Trophoblast cell (in vitro differentiated cells and primary cell): ENCODE results near the gene WNT3A.

ENCODE experiments used
- DNase-seq, 2 donors: peaks; one replicate each; pipeline ENCODE4 v3.0.0-alpha.2; 2016
- H2AFZ ChIP-seq: 2 replicates; pipeline ENCODE4 v1.6.1; 2013; ENCODE audit warnings: low read length, moderate library complexity, mild to moderate bottlenecking; ENCODE audit not compliant: insufficient read depth, poor library complexity
- H2AK5ac ChIP-seq: 2 replicates; pipeline ENCODE4 v1.6.1; 2013; ENCODE audit warnings: mild to moderate bottlenecking, low read length
- H2BK120ac ChIP-seq: 2 replicates; pipeline ENCODE4 v1.6.1; 2013; ENCODE audit warnings: low read length, mild to moderate bottlenecking, moderate library complexity; ENCODE audit not compliant: insufficient read depth, poor library complexity
- H2BK12ac ChIP-seq: 2 replicates; pipeline ENCODE4 v1.6.1; 2013; ENCODE audit warnings: mild to moderate bottlenecking, low read length, moderate library complexity
- H2BK5ac ChIP-seq: 2 replicates; pipeline ENCODE4 v1.6.1; 2013; ENCODE audit warnings: low read length, low read depth, moderate library complexity, mild to moderate bottlenecking; ENCODE audit not compliant: poor library complexity
- H3K14ac ChIP-seq: 2 replicates; pipeline ENCODE4 v1.6.1; 2013; ENCODE audit warnings: mild to moderate bottlenecking, low read length
- H3K18ac ChIP-seq: 2 replicates; pipeline ENCODE4 v1.6.1; 2013; ENCODE audit warnings: mild to moderate bottlenecking, low read length
- H3K23ac ChIP-seq: 2 replicates; pipeline ENCODE4 v1.6.1; 2013; ENCODE audit warnings: low read length
- H3K27ac ChIP-seq: 2 replicates; pipeline ENCODE4 v1.5.1; 2013; ENCODE audit warnings: low read depth, mild to moderate bottlenecking, inconsistent platforms, low read length, moderate library complexity
- H3K27me3 ChIP-seq: 2 replicates; pipeline ENCODE4 v1.6.1; 2013; ENCODE audit warnings: inconsistent platforms, mild to moderate bottlenecking, low read length, moderate library complexity; ENCODE audit not compliant: insufficient read depth
- H3K36me3 ChIP-seq, 2 experiments: 1 replicate in 1 of 2; 2 replicates in 1 of 2; pipeline ENCODE4 v1.6.1; 2013; ENCODE audit warnings: low read length in 2 of 2, mild to moderate bottlenecking in 2 of 2, moderate library complexity in 1 of 2; ENCODE audit not compliant: insufficient read depth in 2 of 2, control insufficient read depth in 1 of 2
- H3K4ac ChIP-seq: 2 replicates; pipeline ENCODE4 v1.6.1; 2013; ENCODE audit warnings: low read depth, mild to moderate bottlenecking, low read length, moderate library complexity
- H3K4me1 ChIP-seq, 2 experiments: 1 replicate in 1 of 2; 2 replicates in 1 of 2; pipeline ENCODE4 v1.6.1; 2013; ENCODE audit warnings: low read length in 2 of 2, mild to moderate bottlenecking in 2 of 2, moderate library complexity in 1 of 2; ENCODE audit not compliant: insufficient read depth in 2 of 2, control insufficient read depth in 1 of 2
- H3K4me2 ChIP-seq: 2 replicates; pipeline ENCODE4 v1.6.1; 2013; ENCODE audit warnings: inconsistent platforms, mild to moderate bottlenecking, low read length, moderate library complexity
- H3K4me3 ChIP-seq: 2 replicates; pipeline ENCODE4 v1.5.1; 2013; ENCODE audit warnings: mild to moderate bottlenecking, low read depth, low read length, inconsistent platforms
- H3K79me1 ChIP-seq: one replicate; pipeline ENCODE4 v1.6.1; 2013; ENCODE audit warnings: low read length
- H3K79me2 ChIP-seq: 2 replicates; pipeline ENCODE4 v1.6.1; 2013; ENCODE audit warnings: low read length, mild to moderate bottlenecking; ENCODE audit not compliant: control insufficient read depth, insufficient read depth, poor library complexity
- H3K9ac ChIP-seq: 2 replicates; pipeline ENCODE4 v1.6.1; 2013; ENCODE audit warnings: mild to moderate bottlenecking, low read length
- H3K9me3 ChIP-seq: 2 replicates; pipeline ENCODE4 v1.6.1; 2013; ENCODE audit warnings: low read depth, mild to moderate bottlenecking, control low read depth, inconsistent platforms, low read length; ENCODE audit not compliant: insufficient read depth
- H4K12ac ChIP-seq: 2 replicates; pipeline ENCODE4 v1.6.1; 2013; ENCODE audit warnings: low read depth, mild to moderate bottlenecking, low read length, moderate library complexity
- H4K8ac ChIP-seq: 2 replicates; pipeline ENCODE4 v1.6.1; 2013; ENCODE audit warnings: low read depth, mild to moderate bottlenecking, low read length, moderate library complexity
- H4K91ac ChIP-seq: one replicate; pipeline ENCODE4 v1.6.1; 2013; ENCODE audit warnings: low read depth, mild to moderate bottlenecking, low read length, moderate library complexity
- WGBS: extraction: QIAGEN DNeasy Blood & Tissue Kit; methylation state at CpG from one replicate; pipeline ENCODE4 v1.1.7; 2013; ENCODE audit warnings: missing lambda C conversion rate; ENCODE audit not compliant: insufficient read length, insufficient coverage; ENCODE audit errors: extremely low coverage; 5-methylcytosine and 5-hydroxymethylcytosine counted together

Gene WNT3A

GRCh38 chr1:228072658-228073043, 65.9 kb downstream of the WNT3A start:
- H3K14ac ChIP-seq: no peak overlapping the region
- H2BK5ac ChIP-seq: no peak overlapping the region
- H2BK12ac ChIP-seq: no peak overlapping the region
- H3K4me3 ChIP-seq: no peak overlapping the region
- no peak overlapping the region for H2BK120ac ChIP-seq
- H3K36me3 ChIP-seq: no peaks in the 10 kb centered on the region
- H3K79me2 ChIP-seq: no peaks in the 10 kb centered on the region
- H3K79me1 ChIP-seq: no peaks in the 10 kb centered on the region
- no peak overlapping the region for H3K18ac ChIP-seq
- no peak overlapping the region for H3K27ac ChIP-seq
- no peak for DNase-seq
- H3K9ac ChIP-seq: no peak overlapping the region
- no peak overlapping the region for H2AFZ ChIP-seq
- no peaks in the 10 kb centered on the region for H3K27me3 ChIP-seq
- no peaks in the 10 kb centered on the region for H3K4me1 ChIP-seq
- no peak overlapping the region for H3K4me2 ChIP-seq
- H3K4ac ChIP-seq: no peak overlapping the region
- H4K8ac ChIP-seq: no peak overlapping the region
- H3K9me3 ChIP-seq: peaks cover 4% of the 10 kb centered on the region
- no peak overlapping the region for H2AK5ac ChIP-seq
- no peak overlapping the region for H3K23ac ChIP-seq
- no peak overlapping the region for H4K12ac ChIP-seq
- H4K91ac ChIP-seq: no peak overlapping the region
- no CpG with 5 or more reads among the region's 5 CpGs for WGBS

GRCh38 chr1:228073061-228073856, 66.5 kb downstream of the WNT3A start:
- WGBS: no CpG with 5 or more reads among the region's 23 CpGs
- Histone ChIP-seq H3K4me3 (no peak overlapping the region), H2AFZ (no peak overlapping the region), H2AK5ac (no peak overlapping the region), H3K4ac (no peak overlapping the region), H4K12ac (no peak overlapping the region), H3K36me3 (no peaks in the 10 kb centered on the region), H3K4me2 (no peak overlapping the region), H3K79me1 (no peaks in the 10 kb centered on the region), H3K18ac (no peak overlapping the region), H2BK120ac (no peak overlapping the region), H4K8ac (no peak overlapping the region), H3K27ac (no peak overlapping the region), H3K4me1 (no peaks in the 10 kb centered on the region), H3K14ac (no peak overlapping the region), H3K9me3 (peaks cover 4% of the 10 kb centered on the region), H4K91ac (no peak overlapping the region), H3K79me2 (no peaks in the 10 kb centered on the region), H3K27me3 (no peaks in the 10 kb centered on the region), H2BK5ac (no peak overlapping the region), H2BK12ac (no peak overlapping the region), H3K23ac (no peak overlapping the region), H3K9ac (no peak overlapping the region)
- DNase-seq: no peak

GRCh38 chr1:228073857-228074545, 67.2 kb downstream of the WNT3A start:
- H3K79me2 ChIP-seq: no peaks in the 10 kb centered on the region

GRCh38 chr1:228074954-228075730, 68.3 kb downstream of the WNT3A start:
- no peak overlapping the region for H2AFZ ChIP-seq
- no peak overlapping the region for H3K18ac ChIP-seq
- no CpG with 5 or more reads among the region's 18 CpGs for WGBS
- H4K8ac ChIP-seq: no peak overlapping the region
- H2AK5ac ChIP-seq: no peak overlapping the region
- H3K14ac ChIP-seq: no peak overlapping the region
- H2BK12ac ChIP-seq: no peak overlapping the region
- no peak overlapping the region for H2BK120ac ChIP-seq
- no peak overlapping the region for H4K12ac ChIP-seq
- H3K79me2 ChIP-seq: no peaks in the 10 kb centered on the region
- H4K91ac ChIP-seq: no peak overlapping the region
- no peak overlapping the region for H3K4me3 ChIP-seq
- H3K9me3 ChIP-seq: peaks cover 4% of the 10 kb centered on the region
- H3K79me1 ChIP-seq: no peaks in the 10 kb centered on the region
- H3K23ac ChIP-seq: no peak overlapping the region
- no peaks in the 10 kb centered on the region for H3K4me1 ChIP-seq
- H3K4me2 ChIP-seq: no peak overlapping the region
- H3K4ac ChIP-seq: no peak overlapping the region
- no peaks in the 10 kb centered on the region for H3K36me3 ChIP-seq
- no peak overlapping the region for H3K27ac ChIP-seq
- H2BK5ac ChIP-seq: no peak overlapping the region
- DNase-seq: no peak
- no peak overlapping the region for H3K9ac ChIP-seq
- H3K27me3 ChIP-seq: peaks cover 3% of the 10 kb centered on the region

More at GRCh38 chr1:228073857-228074545, 67.2 kb downstream of the WNT3A start:
- Histone ChIP-seq H4K91ac (no peak overlapping the region), H3K27ac (no peak overlapping the region), H3K4me1 (no peaks in the 10 kb centered on the region), H3K4me2 (no peak overlapping the region), H2BK5ac (no peak overlapping the region), H3K9me3 (peaks cover 4% of the 10 kb centered on the region), H2AK5ac (no peak overlapping the region), H2AFZ (no peak overlapping the region), H3K79me1 (no peaks in the 10 kb centered on the region), H3K4me3 (no peak overlapping the region), H2BK12ac (no peak overlapping the region), H3K9ac (no peak overlapping the region), H3K4ac (no peak overlapping the region), H3K18ac (no peak overlapping the region), H3K27me3 (peaks cover 2% of the 10 kb centered on the region), H4K8ac (no peak overlapping the region), H3K23ac (no peak overlapping the region), H2BK120ac (no peak overlapping the region), H3K14ac (no peak overlapping the region), H4K12ac (no peak overlapping the region), H3K36me3 (no peaks in the 10 kb centered on the region)
- DNase-seq: no peak
- WGBS: no CpG with 5 or more reads among the region's 16 CpGs
